GM19239 (cell line): ENCODE data around the gene XPNPEP1.
A peak's percentile ranks its signal among the peaks of the same experiment; 100 is the strongest.
"Not testable (repeated sequence)": the region's sequence is repeated elsewhere in the genome, so short reads cannot be mapped to it uniquely, and the experiment has no call there.

ENCODE experiments used
- DNase-seq: peaks from one replicate; pipeline ENCODE4 v3.0.0; 2011; ENCODE audit warnings: low spot score; ENCODE audit not compliant: insufficient read length
- FAIRE-seq: peaks from 2 replicates; lab custom pipeline; 2011; peaks lifted over from hg19 to GRCh38; lab: Jason Lieb, UNC

The XPNPEP1 gene

DNA sequence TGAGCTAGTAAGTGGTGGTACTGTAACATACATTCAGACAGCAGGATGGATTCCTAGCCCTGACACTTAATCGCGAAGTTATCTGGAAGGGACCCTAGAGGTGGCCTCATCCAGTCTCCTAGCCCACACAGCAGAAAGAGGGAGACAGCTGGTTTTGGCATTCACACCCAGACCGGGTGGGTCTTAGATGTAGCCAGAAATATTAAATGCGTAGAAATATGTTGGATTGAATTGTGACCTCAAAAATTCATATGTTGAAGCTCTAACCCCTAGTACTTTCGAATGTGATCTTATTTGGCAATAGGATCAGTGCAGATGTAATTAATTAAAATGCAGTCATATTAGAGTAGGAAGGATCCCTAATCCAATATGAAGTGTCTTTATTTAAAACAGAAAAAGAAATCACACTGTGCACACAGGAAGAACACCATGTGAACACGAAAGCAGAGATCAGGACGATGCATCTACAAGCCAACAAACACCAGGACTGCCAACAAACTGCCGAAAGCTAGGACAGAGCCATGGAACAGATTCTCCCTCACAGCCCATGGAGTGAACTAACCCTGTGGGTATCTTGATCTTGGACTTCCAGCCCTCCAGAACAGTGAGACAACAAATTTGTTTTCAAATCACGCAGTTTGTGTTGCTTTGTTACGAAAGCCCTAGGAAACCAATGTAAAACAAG, 2.9 kb upstream of the XPNPEP1 start:
- FAIRE-seq (no peak), DNase-seq (no peak)

DNA sequence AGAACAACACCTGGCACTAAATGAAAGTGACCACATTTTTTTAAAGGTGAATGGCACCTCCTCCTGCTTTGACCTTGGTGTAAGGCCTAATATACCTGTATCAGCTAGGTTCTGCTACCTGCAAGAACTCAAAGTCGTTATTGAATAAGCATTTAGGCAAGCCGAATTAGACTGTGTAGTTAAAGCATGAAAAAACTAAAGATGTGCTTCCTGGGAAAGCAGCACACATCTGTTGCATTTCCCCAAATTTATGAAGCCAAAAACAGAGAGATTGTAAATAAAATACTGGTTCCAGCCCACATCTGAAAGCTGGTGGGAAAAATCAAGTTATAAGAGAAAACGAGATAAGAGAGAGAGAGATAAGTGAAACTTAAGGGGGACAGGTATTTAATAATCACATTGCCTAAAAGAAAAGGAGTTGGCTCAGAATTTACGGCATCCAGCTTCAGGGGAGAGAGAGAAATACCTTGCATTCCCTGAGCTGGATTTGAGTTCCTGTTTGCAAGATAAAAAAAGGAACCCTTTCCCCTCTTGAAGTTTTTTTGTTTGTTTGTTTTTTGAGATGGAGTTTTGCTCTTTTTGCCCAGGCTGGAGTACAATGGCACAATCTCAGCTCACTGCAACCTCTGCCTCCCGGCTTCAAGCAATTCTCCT, 1.8 kb upstream of the XPNPEP1 start:
- DNase-seq (no peak), FAIRE-seq (no peak)

DNA sequence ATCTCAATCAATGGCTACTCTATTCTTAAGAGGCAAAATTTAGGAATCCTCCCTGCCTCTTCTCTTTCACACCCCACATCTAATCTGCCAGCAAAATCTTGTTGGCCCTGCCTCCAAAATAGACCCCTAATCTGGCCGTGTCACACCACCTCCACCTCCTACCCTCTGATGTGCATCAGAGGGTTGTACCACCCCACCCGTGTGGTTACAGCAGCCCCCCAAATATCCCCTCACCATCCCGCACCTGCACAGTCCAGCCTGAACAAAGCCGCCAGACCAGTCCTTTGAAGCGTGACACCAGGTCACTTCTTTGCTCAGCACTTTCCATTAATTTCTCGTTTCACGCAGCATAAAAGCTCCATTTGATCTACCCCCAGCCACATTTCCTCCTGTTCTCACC, 776 bp upstream of the XPNPEP1 start:
- no peak for DNase-seq
- peak; percentile 14 for FAIRE-seq

GRCh38 chr10:109922358-109922975, 844 bp downstream of the XPNPEP1 start:
- no peak for FAIRE-seq
- no peak for DNase-seq

GRCh38 chr10:109920016-109920415, 3.3 kb downstream of the XPNPEP1 start:
- DNase-seq (no peak), FAIRE-seq (peak; percentile 11)

DNA sequence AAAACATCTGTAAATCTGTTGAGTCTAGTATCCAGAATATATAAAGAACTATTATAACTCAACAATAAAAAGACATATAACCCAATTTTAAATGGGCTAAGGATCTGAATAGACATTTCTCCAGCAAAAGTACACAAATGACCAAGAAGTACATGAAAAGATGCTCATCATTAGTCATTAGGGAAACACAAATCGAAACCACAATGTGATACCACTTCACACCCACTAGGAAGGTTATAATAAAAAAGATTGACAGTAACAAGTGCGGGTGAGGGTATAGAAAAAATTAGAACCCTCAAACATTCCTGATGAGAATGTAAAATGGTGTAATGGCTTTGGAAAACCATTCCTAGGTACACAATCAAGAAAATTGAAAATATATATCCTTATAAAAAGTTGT, 4.1 kb downstream of the XPNPEP1 start:
- DNase-seq (no peak), FAIRE-seq (peak; percentile 51)

DNA sequence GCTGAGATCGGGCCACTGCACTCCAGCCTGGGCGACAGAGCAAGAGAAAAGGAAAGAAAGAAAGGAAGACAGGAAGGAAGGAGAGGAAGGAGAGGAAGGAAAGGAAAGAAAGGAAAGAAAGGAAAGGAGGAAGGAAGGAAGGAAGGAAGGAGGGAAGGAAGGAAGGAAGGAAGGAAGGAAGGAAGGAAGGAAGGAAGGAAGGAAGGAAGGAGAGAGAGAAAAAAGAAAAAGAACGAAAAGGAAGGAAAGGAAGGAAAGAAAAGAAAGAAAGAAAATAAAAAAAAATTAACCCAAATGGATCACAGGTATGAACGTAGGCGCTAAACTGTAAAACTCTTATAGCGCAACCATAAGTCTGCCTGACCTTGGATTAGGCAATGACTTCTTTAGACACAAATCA, 4.6 kb downstream of the XPNPEP1 start:
- not testable (repeated sequence) for FAIRE-seq

GRCh38 chr10:109915566-109915965, 7.7 kb downstream of the XPNPEP1 start:
- FAIRE-seq (no peak), DNase-seq (no peak)

More for the DNA sequence above, 4.6 kb downstream of the XPNPEP1 start:
- not testable (repeated sequence) for DNase-seq

DNA sequence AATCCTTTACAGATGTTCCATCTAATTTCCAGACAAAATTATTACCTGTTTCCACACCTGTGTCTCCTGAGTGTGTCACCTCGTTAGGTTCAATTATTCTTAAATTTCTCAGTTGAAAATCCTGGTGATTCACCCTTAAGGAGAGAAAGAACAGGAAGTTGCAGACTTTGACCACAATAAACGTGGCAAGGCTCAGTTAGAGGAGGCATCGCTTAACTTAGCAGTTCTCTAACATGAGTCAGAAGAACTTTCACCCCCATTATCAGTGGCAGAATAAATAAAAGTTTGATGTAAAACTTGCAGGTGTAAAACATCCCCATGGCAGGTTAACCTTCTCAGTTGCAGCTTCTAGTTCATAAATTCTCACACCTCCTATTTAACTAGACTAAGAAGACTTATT, 8.3 kb downstream of the XPNPEP1 start:
- no peak for DNase-seq
- FAIRE-seq: peak; percentile 86

DNA sequence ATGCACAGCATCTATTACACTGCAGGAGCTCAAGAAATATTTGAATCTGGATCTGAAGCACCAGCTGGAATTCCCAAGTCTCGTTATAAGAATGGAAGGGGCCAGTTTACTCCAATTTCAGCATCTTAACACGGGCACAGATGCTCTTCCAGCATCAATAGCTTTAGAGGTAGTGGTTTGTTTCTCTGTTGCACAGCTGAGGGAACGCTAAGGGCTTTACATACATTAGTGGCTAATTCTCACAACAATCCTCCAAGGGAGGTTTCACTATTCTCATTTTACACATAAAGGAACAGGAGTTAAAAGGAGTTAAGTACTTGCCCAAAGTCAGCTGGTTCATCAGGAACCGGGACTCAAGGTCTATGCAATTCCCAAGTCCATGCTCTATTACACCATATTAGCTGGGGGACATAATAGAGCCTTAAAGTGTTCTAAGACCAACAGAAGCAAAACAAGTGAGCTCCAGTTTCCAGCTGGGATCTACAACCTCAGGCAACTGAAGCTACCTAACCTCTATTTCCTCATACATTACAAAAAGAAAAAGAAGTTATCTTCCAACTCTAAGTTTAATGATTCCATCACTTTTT, 9.9 kb downstream of the XPNPEP1 start:
- DNase-seq (no peak), FAIRE-seq (no peak)

DNA sequence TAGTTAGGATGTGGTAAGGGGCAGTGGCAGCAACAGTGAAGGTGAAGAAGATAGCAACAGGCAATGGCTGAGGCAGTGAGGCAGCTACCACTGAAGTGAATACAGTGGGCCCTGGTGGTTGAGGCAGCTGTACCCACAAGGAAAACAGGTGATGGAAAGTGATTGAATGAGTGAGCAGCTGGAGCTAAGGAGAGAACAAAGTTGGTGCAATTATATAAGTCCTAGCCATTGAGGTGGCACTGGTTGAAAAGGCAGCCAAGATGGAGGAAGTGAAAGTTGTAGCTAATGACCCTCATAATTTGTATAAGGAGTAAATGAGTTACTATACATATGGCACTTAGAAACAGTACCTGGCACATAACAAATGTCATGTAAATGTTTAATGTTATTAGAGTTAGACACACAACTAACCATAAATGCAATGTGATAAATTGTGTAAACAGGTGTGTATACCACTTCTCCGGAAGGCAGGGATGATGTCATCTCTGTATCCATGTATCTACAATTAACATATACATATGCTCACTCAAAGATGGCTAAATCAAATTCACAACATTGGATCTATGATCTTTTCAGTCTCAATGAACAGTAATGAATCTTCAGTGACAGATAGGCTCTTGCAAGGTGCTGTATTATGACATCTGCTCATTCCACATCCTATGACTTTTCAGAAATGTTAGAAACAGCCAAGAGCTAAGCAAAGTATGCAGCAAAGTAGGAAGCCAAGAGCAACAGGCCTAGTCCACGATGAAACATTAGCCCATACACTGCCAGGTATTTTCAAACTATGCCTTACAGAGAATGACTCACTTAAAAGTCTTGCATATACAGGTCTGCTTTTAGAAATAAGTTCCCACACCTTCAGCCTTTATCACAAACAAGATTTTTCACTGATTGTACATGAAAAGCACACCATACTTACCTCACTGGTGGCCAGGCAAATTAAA, 10.7 kb downstream of the XPNPEP1 start:
- peak; percentile 97 for FAIRE-seq
- DNase-seq: peak; percentile 43

DNA sequence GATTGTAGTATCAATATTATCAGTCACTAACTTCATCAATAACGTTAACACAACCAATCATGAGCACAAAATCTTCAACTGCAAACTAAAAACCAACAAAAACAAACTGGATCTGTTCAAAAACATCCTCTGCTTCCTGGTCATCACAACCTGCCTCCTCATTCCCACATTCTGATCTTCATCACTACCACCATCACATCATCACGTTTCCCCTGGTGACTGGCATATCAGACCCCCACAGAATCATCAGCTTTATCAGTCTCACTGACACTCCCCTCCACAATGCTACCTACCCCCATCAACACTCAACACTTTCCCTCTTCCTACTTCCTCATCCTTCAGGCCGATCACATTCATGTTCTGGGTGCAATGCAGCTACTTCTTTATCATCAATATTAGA, 11.4 kb downstream of the XPNPEP1 start:
- DNase-seq (no peak), FAIRE-seq (no peak)

DNA sequence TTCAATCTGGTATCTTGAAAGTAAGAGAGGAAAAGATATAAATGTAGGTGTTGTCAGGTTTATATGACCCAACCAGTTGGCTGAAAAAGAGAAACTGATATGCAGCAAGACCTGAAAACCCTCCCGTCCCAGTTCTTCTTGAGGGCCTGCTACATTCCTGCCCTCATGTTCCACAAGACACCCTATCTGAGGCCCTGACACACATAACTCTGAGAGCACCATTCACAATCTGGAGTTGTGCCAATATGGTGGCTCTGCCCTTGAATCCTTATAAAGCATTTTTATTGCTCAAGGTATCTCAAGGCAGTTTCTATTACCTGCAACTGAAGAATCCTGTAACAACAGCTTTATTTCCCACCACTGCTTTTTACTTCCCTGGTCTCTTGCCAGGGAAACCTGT, 17.0 kb downstream of the XPNPEP1 start:
- no peak for FAIRE-seq
- no peak for DNase-seq

GRCh38 chr10:109904397-109904796, 18.9 kb downstream of the XPNPEP1 start:
- FAIRE-seq: no peak

DNA sequence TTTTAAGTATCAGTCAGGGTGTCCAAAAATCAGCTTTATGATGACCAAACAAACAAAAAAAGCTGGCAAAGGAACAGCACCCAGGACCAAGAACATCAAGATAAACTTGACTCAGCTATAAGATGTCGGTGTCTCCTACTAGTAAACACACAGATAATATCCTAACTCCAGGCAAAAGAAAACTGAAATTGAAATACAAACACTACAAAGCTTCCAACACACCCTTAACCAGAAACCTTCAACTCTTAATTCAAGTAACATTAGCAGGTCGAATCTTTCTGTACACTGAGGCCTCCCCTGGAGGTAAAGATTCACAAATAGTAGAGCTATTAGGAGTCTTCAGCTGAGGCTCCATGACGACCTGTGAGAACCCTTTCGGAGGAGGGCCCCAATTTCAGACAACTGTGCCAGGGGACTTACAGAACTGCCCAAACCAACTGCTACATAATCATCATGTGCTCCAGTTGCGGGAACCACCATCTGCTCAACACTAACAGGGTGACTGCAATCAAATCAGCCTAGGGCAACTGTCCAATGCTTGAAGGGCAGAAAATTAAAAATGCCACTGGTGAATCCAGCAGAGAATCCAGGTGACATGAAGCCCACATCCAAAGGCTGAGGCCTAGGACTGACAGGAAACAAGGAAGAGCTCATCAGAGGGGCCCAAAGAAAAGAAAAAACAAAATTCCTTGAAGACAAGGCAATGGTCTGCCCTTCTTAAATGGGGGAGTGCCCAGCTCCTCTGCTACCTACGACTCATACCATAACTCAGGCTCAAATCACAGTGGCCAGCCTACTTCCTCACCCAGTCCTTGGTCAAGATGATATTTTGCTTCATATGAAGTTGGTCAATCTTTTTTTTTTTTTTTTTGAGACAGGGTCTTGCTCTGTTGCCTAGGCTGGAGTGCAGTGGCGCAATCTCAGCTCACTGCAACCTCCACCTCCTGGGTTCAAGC, 20.0 kb downstream of the XPNPEP1 start:
- FAIRE-seq (peak; percentile 42), DNase-seq (no peak)

More at GRCh38 chr10:109904397-109904796, 18.9 kb downstream of the XPNPEP1 start:
- no peak for DNase-seq

- DNase-seq: no peak
- FAIRE-seq: no peak
Observed at GRCh38 chr10:109899356-109900331, 23.7 kb downstream of the XPNPEP1 start.

DNA sequence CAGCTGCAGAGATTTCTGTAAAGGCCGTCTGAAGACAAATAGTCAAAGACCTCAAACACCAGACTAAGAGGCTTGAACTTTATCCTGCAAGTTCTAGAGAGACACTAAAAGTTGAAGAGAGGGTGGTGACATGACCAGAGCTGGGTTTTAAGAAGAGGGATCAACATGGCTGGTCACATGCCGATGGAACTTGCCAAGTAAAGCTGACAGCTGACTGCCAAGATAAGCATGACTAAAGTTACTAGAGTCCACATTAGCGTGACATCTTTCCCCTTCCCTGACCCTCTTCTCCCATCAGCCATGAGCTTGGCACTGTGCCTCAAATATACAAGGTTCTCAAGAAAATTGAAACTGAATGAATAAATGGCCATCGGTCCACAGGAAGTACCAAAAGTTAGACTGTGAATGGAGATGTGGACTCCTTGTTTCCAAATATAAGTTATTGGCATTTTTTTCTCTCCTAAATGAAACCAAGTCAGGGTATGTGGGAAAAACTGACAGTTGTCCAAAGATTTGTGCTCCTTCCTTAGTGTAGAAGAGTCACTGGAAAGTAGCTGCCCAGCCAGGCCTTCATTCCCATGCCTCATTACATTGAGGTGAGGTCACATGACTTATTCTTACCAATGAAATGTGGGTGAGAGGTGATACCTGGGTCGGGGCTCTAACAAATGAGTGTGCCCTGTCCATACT, 24.5 kb downstream of the XPNPEP1 start:
- FAIRE-seq: no peak
- no peak for DNase-seq
